Measurements from ENCODE around the gene F8A3.
"Not testable (repeated sequence)": the region's sequence is repeated elsewhere in the genome, so short reads cannot be mapped to it uniquely, and the experiment has no call there.

GRCh38 chrX:155495134-155495533 is 36.7 kb upstream of the F8A3 start:
- not testable (repeated sequence) for TF ChIP-seq POLR2A, CTCF, POLR2AphosphoS5, EP300 (IDR thresholded peaks at IDR 0.05)
